Measurements from ENCODE around the gene STX7.
A peak's percentile ranks its signal among the peaks of the same experiment; 100 is the strongest.

The STX7 gene

DNA sequence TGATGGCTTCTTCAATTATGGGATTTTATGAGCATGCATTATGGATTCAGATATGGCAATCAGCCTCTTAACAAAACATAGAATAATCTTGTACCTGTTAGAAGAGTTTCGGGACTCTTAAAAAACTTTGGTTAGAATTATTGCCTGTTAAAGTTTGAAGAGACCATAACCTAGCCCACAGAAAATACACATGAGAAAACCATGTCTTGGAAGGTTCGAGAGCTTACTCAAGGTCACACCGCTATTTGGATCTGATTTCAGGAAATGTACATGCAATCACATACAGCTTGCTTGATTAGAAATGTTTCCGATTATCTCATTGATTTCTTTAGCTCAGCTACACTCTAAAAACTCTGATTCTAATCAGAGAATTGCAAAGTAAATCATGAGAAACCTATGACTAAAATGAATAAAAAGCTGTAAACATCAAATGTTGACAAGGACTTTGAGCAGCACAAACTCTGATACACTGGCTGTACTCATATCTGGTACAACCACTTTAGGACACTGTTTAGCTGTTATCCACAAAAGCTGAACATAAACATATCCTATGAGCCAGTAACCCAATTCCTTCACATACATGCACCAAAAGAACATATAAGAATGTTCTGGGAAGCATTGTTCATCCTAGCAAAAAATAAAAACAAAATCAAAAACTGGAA is 16.3 kb downstream of the STX7 start:
- TF ChIP-seq, protein P1, sequence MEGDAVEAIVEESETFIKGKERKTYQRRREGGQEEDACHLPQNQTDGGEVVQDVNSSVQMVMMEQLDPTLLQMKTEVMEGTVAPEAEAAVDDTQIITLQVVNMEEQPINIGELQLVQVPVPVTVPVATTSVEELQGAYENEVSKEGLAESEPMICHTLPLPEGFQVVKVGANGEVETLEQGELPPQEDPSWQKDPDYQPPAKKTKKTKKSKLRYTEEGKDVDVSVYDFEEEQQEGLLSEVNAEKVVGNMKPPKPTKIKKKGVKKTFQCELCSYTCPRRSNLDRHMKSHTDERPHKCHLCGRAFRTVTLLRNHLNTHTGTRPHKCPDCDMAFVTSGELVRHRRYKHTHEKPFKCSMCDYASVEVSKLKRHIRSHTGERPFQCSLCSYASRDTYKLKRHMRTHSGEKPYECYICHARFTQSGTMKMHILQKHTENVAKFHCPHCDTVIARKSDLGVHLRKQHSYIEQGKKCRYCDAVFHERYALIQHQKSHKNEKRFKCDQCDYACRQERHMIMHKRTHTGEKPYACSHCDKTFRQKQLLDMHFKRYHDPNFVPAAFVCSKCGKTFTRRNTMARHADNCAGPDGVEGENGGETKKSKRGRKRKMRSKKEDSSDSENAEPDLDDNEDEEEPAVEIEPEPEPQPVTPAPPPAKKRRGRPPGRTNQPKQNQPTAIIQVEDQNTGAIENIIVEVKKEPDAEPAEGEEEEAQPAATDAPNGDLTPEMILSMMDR (IDR thresholded peaks at IDR 0.05), result no peak
- DNase-seq (ENCODE audit: low spot score), result no peak
- no peak overlapping the region for H3K27ac ChIP-seq
- no peak overlapping the region for H3K4me3 ChIP-seq

DNA sequence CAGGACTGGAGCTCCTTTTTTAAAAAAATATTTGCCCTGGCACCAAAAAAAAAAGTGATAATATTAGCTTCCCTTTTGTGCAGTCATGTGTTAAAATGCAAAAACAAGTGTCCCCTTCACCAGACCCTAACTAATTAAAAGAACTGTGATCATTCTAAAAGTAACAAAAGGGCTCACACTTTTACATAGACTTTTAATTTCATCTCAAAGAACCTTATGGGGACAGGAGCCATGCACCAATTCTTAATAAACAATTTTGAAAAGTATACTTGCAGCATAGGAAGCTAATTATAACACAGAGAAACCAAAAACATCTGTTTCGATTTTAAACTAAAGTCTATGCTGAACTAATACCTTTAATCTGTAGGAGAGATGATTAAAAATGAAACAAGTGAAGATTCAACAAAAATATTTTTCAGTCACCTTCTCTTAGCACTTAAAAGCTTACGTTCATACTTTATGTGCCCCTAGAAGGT is 17.3 kb downstream of the STX7 start:
- Histone ChIP-seq H3K4me3 (no peak overlapping the region), H3K27ac (no peak overlapping the region)
- TF ChIP-seq, protein P1 (IDR thresholded peaks at IDR 0.05), result no peak
- DNase-seq (ENCODE audit: low spot score), result no peak

DNA sequence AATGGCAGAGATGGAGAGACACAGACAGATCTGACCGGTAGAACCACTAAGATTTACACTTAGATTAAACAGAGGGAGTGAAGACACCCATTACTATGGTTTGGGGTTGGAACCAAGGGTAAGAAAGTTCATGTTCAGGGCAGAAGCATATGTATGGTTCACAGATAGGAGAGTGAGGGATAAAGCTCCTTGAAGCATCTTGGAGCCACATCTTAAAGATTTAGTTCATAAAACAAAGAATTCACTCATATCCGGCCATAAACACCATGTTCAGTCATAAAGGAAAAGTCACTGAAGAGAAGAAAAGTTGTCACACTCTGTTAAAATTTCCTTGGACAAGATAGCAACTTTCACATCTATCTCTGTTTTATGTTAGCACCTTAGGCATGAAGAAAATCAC is 18.0 kb downstream of the STX7 start:
- DNase-seq (ENCODE audit: low spot score), result no peak
- TF ChIP-seq, protein P1 (IDR thresholded peaks at IDR 0.05), result no peak
- Histone ChIP-seq H3K4me3 (no peak overlapping the region), H3K27ac (no peak overlapping the region)

DNA sequence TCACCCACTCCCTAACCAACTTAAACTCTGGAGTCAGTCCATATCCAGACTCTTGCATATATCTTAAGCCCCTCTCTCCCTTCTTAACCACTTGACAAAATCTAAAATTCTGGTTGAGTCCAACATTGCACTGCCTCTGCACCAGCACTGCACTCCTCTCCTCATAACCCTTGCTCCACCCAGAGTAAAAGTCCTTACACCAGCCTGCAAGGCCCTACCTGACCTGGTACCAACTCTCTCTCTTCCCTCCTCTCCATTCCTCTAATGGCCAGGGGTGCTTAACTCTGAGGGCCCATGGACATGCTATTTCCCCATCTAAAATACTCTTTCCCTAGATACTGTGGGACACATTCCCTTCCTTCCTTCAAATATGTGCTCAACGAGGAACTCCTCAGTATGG is 21.0 kb downstream of the STX7 start:
- Histone ChIP-seq H3K4me3 (no peak overlapping the region), H3K27ac (peak overlapping the region in 1 of 2 donors; percentile 59)
- TF ChIP-seq, protein P1 (IDR thresholded peaks at IDR 0.05), result no peak
- DNase-seq (ENCODE audit: low spot score), result no peak

DNA sequence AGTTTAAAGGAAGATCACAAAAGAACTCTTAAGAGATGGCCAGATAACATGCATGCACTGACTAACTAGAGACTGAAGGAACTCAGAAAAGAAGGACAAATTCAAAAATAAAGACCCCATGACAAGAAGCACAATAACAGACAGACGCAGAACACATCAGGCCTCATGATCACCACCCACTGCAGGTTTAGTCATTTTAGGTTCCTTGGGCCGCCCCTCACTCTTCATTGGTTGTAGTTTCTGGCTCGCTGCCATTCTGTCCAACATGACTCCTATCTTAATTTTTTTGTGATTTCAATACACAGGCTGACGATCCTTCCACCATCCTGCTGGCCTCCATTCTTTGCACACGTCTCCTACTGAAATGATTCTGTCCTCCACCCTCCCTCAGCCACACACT is 21.6 kb downstream of the STX7 start:
- no peak for DNase-seq (ENCODE audit: low spot score)
- Histone ChIP-seq H3K27ac (peak overlapping the region in 1 of 2 donors; percentile 59), H3K4me3 (no peak overlapping the region)
- TF ChIP-seq, protein P1 (IDR thresholded peaks at IDR 0.05), result no peak

DNA sequence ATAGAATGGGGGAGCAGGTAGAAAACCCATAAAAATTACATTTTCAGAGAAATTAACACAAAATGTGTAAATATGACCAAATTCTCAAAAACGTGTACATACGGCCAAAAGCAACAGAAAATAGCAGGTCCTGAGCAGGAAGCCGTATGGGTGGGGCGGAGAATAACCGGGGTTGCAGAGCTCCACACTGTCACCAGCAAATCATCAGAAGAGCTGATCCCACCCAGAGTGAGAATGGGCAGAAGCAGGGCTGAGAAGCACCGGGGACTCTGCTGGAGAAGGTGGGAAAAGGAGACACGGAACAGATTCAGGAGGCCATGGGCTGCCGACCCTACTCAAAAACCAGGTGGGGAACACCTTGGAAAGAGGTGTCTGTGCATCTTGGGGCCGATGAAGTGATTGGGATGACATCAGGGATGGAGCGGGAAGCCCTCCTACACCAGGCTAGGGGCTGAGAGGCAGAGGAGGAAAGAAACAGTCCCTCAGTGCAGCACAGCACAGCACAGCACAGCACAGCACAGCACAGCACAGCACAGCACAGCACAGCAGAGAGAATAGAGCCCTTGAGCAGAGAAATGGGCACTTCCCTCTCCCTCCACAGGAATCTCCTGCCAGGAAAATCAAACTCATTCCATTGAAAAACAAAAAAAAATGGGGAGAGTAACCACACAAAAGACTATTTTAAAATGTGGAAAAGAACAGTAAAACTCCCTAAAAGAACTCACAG is 22.3 kb downstream of the STX7 start:
- peak overlapping the region; percentile 17 to 58 for H3K27ac ChIP-seq
- no peak for DNase-seq (ENCODE audit: low spot score)
- peak overlapping the region; percentile 23 for H3K4me3 ChIP-seq
- TF ChIP-seq, protein P1 (IDR thresholded peaks at IDR 0.05), result no peak

DNA sequence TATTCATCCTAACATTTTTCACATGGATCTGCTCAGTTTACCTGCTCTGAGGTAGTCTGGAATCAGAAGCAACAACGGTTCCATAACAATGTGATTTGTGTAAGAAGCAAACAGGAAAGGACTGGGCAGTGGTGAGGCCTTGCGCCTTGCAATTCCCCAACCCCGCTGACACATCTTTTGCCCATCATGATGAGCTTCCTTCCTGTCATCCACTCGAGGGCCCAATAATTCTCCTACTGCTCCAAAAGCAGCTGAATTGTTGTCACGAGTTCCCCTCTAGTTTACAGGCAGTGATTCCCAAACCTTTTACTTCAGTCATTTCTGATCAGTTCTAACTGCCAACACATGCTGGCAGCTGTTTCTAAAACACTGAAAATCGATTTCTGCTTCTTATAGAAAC is 22.9 kb downstream of the STX7 start:
- no peak for DNase-seq (ENCODE audit: low spot score)
- TF ChIP-seq, protein P1 (IDR thresholded peaks at IDR 0.05), result no peak
- Histone ChIP-seq H3K27ac (peak overlapping the region; percentile 17 to 58), H3K4me3 (peak overlapping the region; percentile 23)

Data from coronary artery (tissue), 2 donors.